ENCODE measurements around the gene PLCB1. TPM values are rescaled to one million over a fixed set of nuclear protein-coding genes. Genes with fewer than 3 reads are reported as not detected.

The PLCB1 gene
- total RNA-seq, 1 donor = 46.5 TPM

GRCh38 chr20:8670893-8671215 is 538.8 kb downstream of the PLCB1 start:
- TF ChIP-seq, protein P1, sequence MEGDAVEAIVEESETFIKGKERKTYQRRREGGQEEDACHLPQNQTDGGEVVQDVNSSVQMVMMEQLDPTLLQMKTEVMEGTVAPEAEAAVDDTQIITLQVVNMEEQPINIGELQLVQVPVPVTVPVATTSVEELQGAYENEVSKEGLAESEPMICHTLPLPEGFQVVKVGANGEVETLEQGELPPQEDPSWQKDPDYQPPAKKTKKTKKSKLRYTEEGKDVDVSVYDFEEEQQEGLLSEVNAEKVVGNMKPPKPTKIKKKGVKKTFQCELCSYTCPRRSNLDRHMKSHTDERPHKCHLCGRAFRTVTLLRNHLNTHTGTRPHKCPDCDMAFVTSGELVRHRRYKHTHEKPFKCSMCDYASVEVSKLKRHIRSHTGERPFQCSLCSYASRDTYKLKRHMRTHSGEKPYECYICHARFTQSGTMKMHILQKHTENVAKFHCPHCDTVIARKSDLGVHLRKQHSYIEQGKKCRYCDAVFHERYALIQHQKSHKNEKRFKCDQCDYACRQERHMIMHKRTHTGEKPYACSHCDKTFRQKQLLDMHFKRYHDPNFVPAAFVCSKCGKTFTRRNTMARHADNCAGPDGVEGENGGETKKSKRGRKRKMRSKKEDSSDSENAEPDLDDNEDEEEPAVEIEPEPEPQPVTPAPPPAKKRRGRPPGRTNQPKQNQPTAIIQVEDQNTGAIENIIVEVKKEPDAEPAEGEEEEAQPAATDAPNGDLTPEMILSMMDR (IDR thresholded peaks at IDR 0.05; ENCODE audit: insufficient read depth, low read length) = no peak
- DNase-seq (ENCODE audit: low read depth) = no peak
- H3K4me3 ChIP-seq (ENCODE audit: low read depth, low read length) = no peak overlapping the region

- TF ChIP-seq, protein P1 (IDR thresholded peaks at IDR 0.05; ENCODE audit: insufficient read depth, low read length) = no peak
Measured at GRCh38 chr20:8671370-8671961, 539.4 kb downstream of the PLCB1 start.

DNA sequence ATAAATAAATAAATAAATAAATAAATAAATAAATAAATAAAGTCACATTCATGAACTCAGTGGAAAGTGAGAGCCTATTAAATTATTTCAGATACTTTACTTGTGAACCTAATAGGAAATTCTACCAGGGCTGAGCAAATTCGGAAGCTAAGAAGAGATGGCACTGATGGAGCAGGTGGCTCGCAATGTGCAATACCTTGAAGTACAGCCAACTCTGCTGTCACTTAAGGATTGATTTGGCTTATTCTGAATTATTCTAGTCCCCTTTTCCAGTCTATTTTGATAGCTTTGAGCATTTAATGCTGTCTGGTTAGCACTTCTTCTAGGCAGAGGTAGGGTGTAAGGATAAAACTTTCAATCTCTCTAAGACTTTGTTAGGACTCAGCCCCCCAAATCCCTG is 541.0 kb downstream of the PLCB1 start:
- TF ChIP-seq, protein P1 (IDR thresholded peaks at IDR 0.05; ENCODE audit: insufficient read depth, low read length) = no peak
- no peak overlapping the region for H3K4me3 ChIP-seq (ENCODE audit: low read depth, low read length)
- DNase-seq (ENCODE audit: low read depth) = no peak

More at GRCh38 chr20:8671370-8671961, 539.4 kb downstream of the PLCB1 start:
- no peak for DNase-seq (ENCODE audit: low read depth)
- H3K4me3 ChIP-seq (ENCODE audit: low read depth, low read length) = no peak overlapping the region

DNA sequence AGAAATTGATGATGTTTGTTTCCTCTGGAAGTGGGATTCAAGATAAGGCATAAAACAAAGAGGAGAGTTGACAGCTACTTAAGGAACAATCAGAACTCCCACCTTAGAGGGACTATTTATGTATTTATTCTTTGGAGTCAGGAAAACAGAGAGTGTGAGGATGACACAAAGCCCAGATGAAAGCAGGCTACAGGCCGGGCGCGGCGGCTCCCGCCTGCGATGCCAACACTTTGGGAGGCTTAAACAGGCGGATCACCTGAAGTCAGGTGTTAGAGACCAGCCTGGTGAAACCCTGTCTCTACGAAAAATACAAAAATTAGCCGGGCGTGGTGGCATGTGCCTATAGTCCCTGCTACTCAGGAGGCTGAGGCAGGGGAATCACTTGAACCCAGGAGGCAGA is 543.8 kb downstream of the PLCB1 start:
- TF ChIP-seq, protein P1 (IDR thresholded peaks at IDR 0.05; ENCODE audit: insufficient read depth, low read length) = no peak
- no peak for DNase-seq (ENCODE audit: low read depth)
- no peak overlapping the region for H3K4me3 ChIP-seq (ENCODE audit: low read depth, low read length)

GRCh38 chr20:8678098-8678776 is 546.2 kb downstream of the PLCB1 start:
- TF ChIP-seq, protein P1 (IDR thresholded peaks at IDR 0.05; ENCODE audit: insufficient read depth, low read length) = no peak
- peak; percentile 30 for DNase-seq (ENCODE audit: low read depth)

DNA sequence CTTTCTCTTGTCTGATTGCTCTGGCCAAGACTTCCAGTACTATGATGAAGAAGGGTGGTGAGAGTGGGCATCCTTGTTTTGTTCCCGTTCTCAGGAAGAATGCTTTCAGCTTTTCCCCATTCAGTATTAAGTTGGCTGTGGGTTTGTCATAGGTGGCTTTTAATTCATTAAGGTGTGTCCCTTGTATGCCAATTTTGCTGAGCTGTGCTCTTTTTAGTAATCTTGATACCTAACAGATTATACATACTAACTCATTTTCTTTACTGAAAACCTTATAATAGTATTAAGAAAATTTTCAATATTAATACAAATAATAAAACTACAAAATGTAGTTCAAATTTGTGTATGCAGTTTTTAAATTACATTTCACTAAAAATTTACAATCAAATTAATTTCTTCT is 557.3 kb downstream of the PLCB1 start:
- no peak for DNase-seq (ENCODE audit: low read depth)
- H3K4me3 ChIP-seq (ENCODE audit: low read depth, low read length) = no peak overlapping the region
- TF ChIP-seq, protein P1 (IDR thresholded peaks at IDR 0.05; ENCODE audit: insufficient read depth, low read length) = no peak

More at GRCh38 chr20:8678098-8678776, 546.2 kb downstream of the PLCB1 start:
- H3K4me3 ChIP-seq (ENCODE audit: low read depth, low read length) = no peak overlapping the region
